ENCODE data around the gene BCAS3. TPM values are rescaled to one million over a fixed set of nuclear protein-coding genes. Genes with fewer than 3 reads are reported as not detected.
"Not testable (repeated sequence)": the region's sequence is repeated elsewhere in the genome, so short reads cannot be mapped to it uniquely, and the experiment has no call there.

The BCAS3 gene
- total RNA-seq, 2 experiments from 2014 or later, result 5.1 to 6.9 TPM

- TF ChIP-seq, protein P1, sequence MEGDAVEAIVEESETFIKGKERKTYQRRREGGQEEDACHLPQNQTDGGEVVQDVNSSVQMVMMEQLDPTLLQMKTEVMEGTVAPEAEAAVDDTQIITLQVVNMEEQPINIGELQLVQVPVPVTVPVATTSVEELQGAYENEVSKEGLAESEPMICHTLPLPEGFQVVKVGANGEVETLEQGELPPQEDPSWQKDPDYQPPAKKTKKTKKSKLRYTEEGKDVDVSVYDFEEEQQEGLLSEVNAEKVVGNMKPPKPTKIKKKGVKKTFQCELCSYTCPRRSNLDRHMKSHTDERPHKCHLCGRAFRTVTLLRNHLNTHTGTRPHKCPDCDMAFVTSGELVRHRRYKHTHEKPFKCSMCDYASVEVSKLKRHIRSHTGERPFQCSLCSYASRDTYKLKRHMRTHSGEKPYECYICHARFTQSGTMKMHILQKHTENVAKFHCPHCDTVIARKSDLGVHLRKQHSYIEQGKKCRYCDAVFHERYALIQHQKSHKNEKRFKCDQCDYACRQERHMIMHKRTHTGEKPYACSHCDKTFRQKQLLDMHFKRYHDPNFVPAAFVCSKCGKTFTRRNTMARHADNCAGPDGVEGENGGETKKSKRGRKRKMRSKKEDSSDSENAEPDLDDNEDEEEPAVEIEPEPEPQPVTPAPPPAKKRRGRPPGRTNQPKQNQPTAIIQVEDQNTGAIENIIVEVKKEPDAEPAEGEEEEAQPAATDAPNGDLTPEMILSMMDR (IDR thresholded peaks at IDR 0.05), result no peak
- Mint-ChIP-seq H3K4me3 (no peak overlapping the region), H3K36me3 (ENCODE audit: low read depth) (no peaks in the 10 kb centered on the region), H3K27ac (no peak overlapping the region), H3K9me3 (no peaks in the 10 kb centered on the region), H3K4me1 (ENCODE audit: low read depth) (no peaks in the 10 kb centered on the region), H3K27me3 (no peaks in the 10 kb centered on the region)
- POLR2A ChIA-PET, result no interaction called here
- ATAC-seq, result no peak
- CTCF ChIA-PET, result no interaction called here
- intact Hi-C loops (cut with micrococcal nuclease), result no loop called here
- DNase-seq, result no peak
These were observed 125.4 kb downstream of the BCAS3 start for GRCh38 chr17:60803059-60803458.

DNA sequence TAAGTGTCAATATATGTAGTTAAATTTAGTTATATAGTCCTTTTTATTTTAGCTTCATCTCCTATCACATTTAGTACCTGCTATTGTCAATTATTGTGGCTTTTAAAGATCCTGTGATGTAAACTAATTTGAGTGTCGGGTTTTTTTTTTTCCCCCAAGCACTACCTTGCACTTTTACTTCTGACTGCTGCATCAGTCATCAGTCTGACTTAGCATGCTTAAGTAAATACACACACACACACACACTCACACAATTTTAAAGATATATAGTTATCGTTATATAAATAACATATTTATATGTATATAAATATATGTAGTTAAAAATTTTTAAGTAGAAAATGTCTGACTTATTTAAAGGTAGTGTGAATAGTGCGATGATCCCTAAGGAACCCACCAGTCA lies 127.2 kb downstream of the BCAS3 start:
- TF ChIP-seq, protein P1 (IDR thresholded peaks at IDR 0.05), result no peak
- peaks cover 9% of the 10 kb centered on the region for H3K36me3 Mint-ChIP-seq (ENCODE audit: low read depth)
- no peak overlapping the region for H3K27ac Mint-ChIP-seq
- ATAC-seq (no peak), DNase-seq (no peak)
- H3K4me3 Mint-ChIP-seq, result no peak overlapping the region
- ChIA-PET POLR2A (no interaction called here), CTCF (no interaction called here)
- no peaks in the 10 kb centered on the region for H3K27me3 Mint-ChIP-seq
- no peaks in the 10 kb centered on the region for H3K4me1 Mint-ChIP-seq (ENCODE audit: low read depth)
- H3K9me3 Mint-ChIP-seq, result no peaks in the 10 kb centered on the region
- intact Hi-C loops (cut with micrococcal nuclease), result no loop called here

DNA sequence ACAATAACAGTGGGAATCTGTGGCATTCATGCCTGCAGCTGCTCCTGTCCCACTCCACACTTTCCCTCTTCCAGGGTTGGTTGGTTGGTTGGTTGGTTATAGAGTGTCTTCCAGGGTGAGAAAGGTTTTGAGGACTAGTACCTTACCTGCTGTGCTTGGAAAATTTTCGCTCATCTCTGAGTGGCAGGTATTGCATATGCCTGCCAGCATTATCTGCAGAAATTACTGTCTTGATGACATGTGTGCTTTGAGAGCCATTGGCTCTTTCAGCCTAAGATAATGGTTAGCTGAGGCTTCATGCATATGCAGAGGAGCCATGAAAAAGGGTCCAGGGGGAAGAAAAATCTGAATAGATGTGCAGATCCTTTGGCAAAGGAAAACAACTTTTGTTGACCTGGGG lies 131.8 kb downstream of the BCAS3 start:
- Mint-ChIP-seq H3K9me3 (peaks cover 14% of the 10 kb centered on the region), H3K27ac (no peak overlapping the region), H3K4me3 (no peak overlapping the region), H3K27me3 (no peaks in the 10 kb centered on the region), H3K36me3 (ENCODE audit: low read depth) (peaks cover 22% of the 10 kb centered on the region), H3K4me1 (ENCODE audit: low read depth) (no peaks in the 10 kb centered on the region)
- ATAC-seq, result no peak
- POLR2A ChIA-PET, result no interaction called here
- no peak for DNase-seq
- intact Hi-C loops (cut with micrococcal nuclease), result no loop called here
- TF ChIP-seq, protein P1 (IDR thresholded peaks at IDR 0.05), result no peak
- CTCF ChIA-PET, result no interaction called here

DNA sequence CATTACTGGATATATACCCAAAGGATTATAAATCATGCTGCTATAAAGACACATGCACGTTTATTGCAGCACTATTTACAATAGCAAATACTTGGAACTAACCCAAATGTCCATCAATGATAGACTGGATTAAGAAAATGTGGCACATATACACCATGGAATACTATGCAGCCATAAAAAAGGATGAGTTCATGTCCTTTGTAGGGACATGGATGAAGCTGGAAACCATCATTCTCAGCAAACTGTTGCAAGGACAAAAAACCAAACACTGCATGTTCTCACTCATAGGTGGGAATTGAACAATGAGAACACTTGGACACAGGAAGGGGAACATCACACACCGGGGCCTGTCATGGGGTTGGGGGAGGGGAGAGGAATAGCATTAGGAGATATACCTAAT lies 137.3 kb downstream of the BCAS3 start:
- CTCF ChIA-PET; ATAC-seq; H3K4me3 Mint-ChIP-seq; DNase-seq; POLR2A ChIA-PET; H3K27me3 Mint-ChIP-seq; H3K4me1 Mint-ChIP-seq (ENCODE audit: low read depth); H3K27ac Mint-ChIP-seq; intact Hi-C loops (cut with micrococcal nuclease): not testable (repeated sequence)
- H3K36me3 Mint-ChIP-seq (ENCODE audit: low read depth), result peaks cover 12% of the 10 kb centered on the region
- H3K9me3 Mint-ChIP-seq, result peaks cover 14% of the 10 kb centered on the region

GRCh38 chr17:60817192-60817591 lies 139.5 kb downstream of the BCAS3 start:
- Mint-ChIP-seq H3K4me1 (ENCODE audit: low read depth) (no peaks in the 10 kb centered on the region), H3K27me3 (no peaks in the 10 kb centered on the region), H3K36me3 (ENCODE audit: low read depth) (peaks cover 3% of the 10 kb centered on the region), H3K27ac (no peak overlapping the region), H3K9me3 (peaks cover 9% of the 10 kb centered on the region), H3K4me3 (no peak overlapping the region)
- no peak for DNase-seq
- ATAC-seq, result no peak
- ChIA-PET POLR2A (no interaction called here), CTCF (no interaction called here)
- intact Hi-C loops (cut with micrococcal nuclease), result no loop called here
- TF ChIP-seq, protein P1 (IDR thresholded peaks at IDR 0.05), result no peak

Measured in activated CD8-positive, alpha-beta T cell treated with anti-CD3 and anti-CD28 coated beads for 36 hours (primary cell).